ENCODE data around the gene ABI1.

- TF ChIP-seq CTCF (IDR thresholded peaks at IDR 0.05) (no peak), POLR2A (IDR thresholded peaks at IDR 0.05) (no peak)
Observed at GRCh38 chr10:26733750-26734568, 126.8 kb downstream of the ABI1 start.
